ENCODE data around the gene NCAM1.
A peak's percentile ranks its signal among the peaks of the same experiment; 100 is the strongest.
"Not testable (repeated sequence)": the region's sequence is repeated elsewhere in the genome, so short reads cannot be mapped to it uniquely, and the experiment has no call there.

Gene NCAM1

GRCh38 chr11:113275602-113276001, 314.4 kb downstream of the NCAM1 start:
- no peak for DNase-seq (ENCODE audit: low read depth in 2 of 2)

GRCh38 chr11:113276466-113276865, 315.2 kb downstream of the NCAM1 start:
- no peak for DNase-seq (ENCODE audit: low read depth in 2 of 2)

- no peak for DNase-seq (ENCODE audit: low read depth in 2 of 2)
Measured at GRCh38 chr11:113277907-113278306, 316.7 kb downstream of the NCAM1 start.

- DNase-seq (ENCODE audit: low read depth in 2 of 2): no peak
Measured at GRCh38 chr11:113278481-113278880, 317.3 kb downstream of the NCAM1 start.

GRCh38 chr11:113278925-113279324, 317.7 kb downstream of the NCAM1 start:
- no peak for DNase-seq (ENCODE audit: low read depth in 2 of 2)

- no peak for DNase-seq (ENCODE audit: low read depth in 2 of 2)
Measured at GRCh38 chr11:113279591-113279990, 318.4 kb downstream of the NCAM1 start.

GRCh38 chr11:113281052-113281725, 320.0 kb downstream of the NCAM1 start:
- DNase-seq (ENCODE audit: low read depth in 2 of 2): no peak

- DNase-seq (ENCODE audit: low read depth in 2 of 2): no peak
Measured at GRCh38 chr11:113282898-113283437, 321.7 kb downstream of the NCAM1 start.

- DNase-seq (ENCODE audit: low read depth in 2 of 2): no peak
Measured at GRCh38 chr11:113283881-113284280, 322.7 kb downstream of the NCAM1 start.

GRCh38 chr11:113286009-113286408, 324.8 kb downstream of the NCAM1 start:
- no peak for DNase-seq (ENCODE audit: low read depth in 2 of 2)

- no peak for DNase-seq (ENCODE audit: low read depth in 2 of 2)
Measured at GRCh38 chr11:113286509-113287497, 325.6 kb downstream of the NCAM1 start.

GRCh38 chr11:113287801-113288200, 326.6 kb downstream of the NCAM1 start:
- no peak for DNase-seq (ENCODE audit: low read depth in 2 of 2)

GRCh38 chr11:113288286-113288863, 327.2 kb downstream of the NCAM1 start:
- no peak for DNase-seq (ENCODE audit: low read depth in 2 of 2)

GRCh38 chr11:113289431-113290187, 328.4 kb downstream of the NCAM1 start:
- peak; percentile 44 to 58 for DNase-seq (ENCODE audit: low read depth in 2 of 2)

GRCh38 chr11:113293936-113294335, 332.7 kb downstream of the NCAM1 start:
- no peak for DNase-seq (ENCODE audit: low read depth in 2 of 2)

GRCh38 chr11:113295993-113296392, 334.8 kb downstream of the NCAM1 start:
- DNase-seq (ENCODE audit: low read depth in 2 of 2): no peak

GRCh38 chr11:113296447-113297205, 335.4 kb downstream of the NCAM1 start:
- no peak for DNase-seq (ENCODE audit: low read depth in 2 of 2)

GRCh38 chr11:113298496-113298895, 337.3 kb downstream of the NCAM1 start:
- DNase-seq (ENCODE audit: low read depth in 2 of 2): not testable (repeated sequence)

- no peak for DNase-seq (ENCODE audit: low read depth in 2 of 2)
Measured at GRCh38 chr11:113304916-113305315, 343.7 kb downstream of the NCAM1 start.

GRCh38 chr11:113305440-113306336, 344.5 kb downstream of the NCAM1 start:
- DNase-seq (ENCODE audit: low read depth in 2 of 2): peak; percentile 42 to 56

Measured in stimulated activated CD4-positive, alpha-beta T cell treated with anti-CD3 and anti-CD28 coated beads, Interleukin-12 subunit alpha, Interleukin-12 subunit beta, amount 100 ng/mL, for 24 hours (primary cell).